Measurements from ENCODE around the gene CHCHD4.

Gene CHCHD4

GRCh38 chr3:14148041-14148985, 23.6 kb upstream of the CHCHD4 start:
- peak; percentile 31 for DNase-seq

- DNase-seq, result no peak
These were observed 22.9 kb upstream of the CHCHD4 start for GRCh38 chr3:14147617-14148016.

GRCh38 chr3:14147066-14147435, 22.4 kb upstream of the CHCHD4 start:
- no peak for DNase-seq

- DNase-seq, result no peak
These were observed 21.9 kb upstream of the CHCHD4 start for GRCh38 chr3:14146381-14147065.

- DNase-seq, result no peak
These were observed 21.2 kb upstream of the CHCHD4 start for GRCh38 chr3:14145670-14146380.

GRCh38 chr3:14145236-14145635, 20.6 kb upstream of the CHCHD4 start:
- no peak for DNase-seq

- DNase-seq, result peak; percentile 76
These were observed 19.9 kb upstream of the CHCHD4 start for GRCh38 chr3:14144423-14145075.

GRCh38 chr3:14143271-14144225, 18.9 kb upstream of the CHCHD4 start:
- DNase-seq, result no peak

- DNase-seq, result no peak
These were observed 18.0 kb upstream of the CHCHD4 start for GRCh38 chr3:14142567-14143270.

- no peak for DNase-seq
These were observed 17.1 kb upstream of the CHCHD4 start for GRCh38 chr3:14141602-14142341.

GRCh38 chr3:14141144-14141543, 16.5 kb upstream of the CHCHD4 start:
- DNase-seq, result no peak

GRCh38 chr3:14140668-14141067, 16.0 kb upstream of the CHCHD4 start:
- no peak for DNase-seq

GRCh38 chr3:14139771-14140170, 15.1 kb upstream of the CHCHD4 start:
- DNase-seq, result no peak

- DNase-seq, result no peak
These were observed 14.4 kb upstream of the CHCHD4 start for GRCh38 chr3:14138878-14139655.

- no peak for DNase-seq
These were observed 13.6 kb upstream of the CHCHD4 start for GRCh38 chr3:14138109-14138877.

GRCh38 chr3:14137445-14137844, 12.8 kb upstream of the CHCHD4 start:
- no peak for DNase-seq

- DNase-seq, result no peak
These were observed 12.3 kb upstream of the CHCHD4 start for GRCh38 chr3:14137004-14137403.

- DNase-seq, result no peak
These were observed 10.9 kb upstream of the CHCHD4 start for GRCh38 chr3:14135581-14135980.

- DNase-seq, result no peak
These were observed 9.6 kb upstream of the CHCHD4 start for GRCh38 chr3:14134291-14134690.
